ENCODE data around the gene JAK2. TPM values are rescaled to one million over a fixed set of nuclear protein-coding genes. Genes with fewer than 3 reads are reported as not detected.

Gene JAK2
- total and polyA plus RNA-seq, 7 donors, result 2.2 to 32.3 (median 9.0) TPM

GRCh38 chr9:4946937-4947336 is 38.1 kb upstream of the JAK2 start:
- 53 to 67% (median 63%) methylated on average over 1 of the region's 1 CpG for WGBS, 3 donors
- H3K9me3 ChIP-seq, result no peaks in the 10 kb centered on the region
- no peak overlapping the region for H3K4me3 ChIP-seq
- intact Hi-C loops (cut with DNase I), result no loop called here
- H3K27ac ChIP-seq, result no peak overlapping the region
- H3K27me3 ChIP-seq (ENCODE audit: insufficient read depth in 3 of 3, low read length in 2 of 3), result no peaks in the 10 kb centered on the region
- ATAC-seq (no peak), DNase-seq (no peak)
- no peak for TF ChIP-seq CTCF (IDR thresholded peaks at IDR 0.05)
- H3K36me3 ChIP-seq (ENCODE audit: insufficient read depth in 1 of 2, low read depth in 1 of 2), result no peaks in the 10 kb centered on the region
- peaks cover 19% of the 10 kb centered on the region for H3K4me1 ChIP-seq

DNA sequence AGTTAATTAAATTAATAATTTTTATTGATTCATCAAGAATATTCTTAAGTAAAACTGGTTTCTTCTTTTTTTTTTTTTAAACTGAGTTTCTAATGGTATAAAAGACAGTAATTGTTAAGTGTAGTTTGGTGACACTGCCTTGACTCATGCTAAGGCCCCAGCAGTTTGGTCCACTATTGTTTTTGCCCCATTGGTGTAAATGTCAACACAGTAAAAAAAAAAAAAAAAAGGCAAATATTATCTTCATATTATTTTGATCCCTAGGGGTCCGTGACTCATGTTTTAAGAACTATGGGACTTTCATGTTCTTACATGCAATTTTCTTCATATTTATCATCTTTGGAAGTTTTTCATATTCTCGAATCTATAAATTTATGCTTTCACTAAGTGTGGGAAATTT is 29.2 kb upstream of the JAK2 start:
- Histone ChIP-seq H3K9me3 (no peaks in the 10 kb centered on the region), H3K36me3 (ENCODE audit: insufficient read depth in 1 of 2, low read depth in 1 of 2) (no peaks in the 10 kb centered on the region), H3K27me3 (ENCODE audit: insufficient read depth in 3 of 3, low read length in 2 of 3) (no peaks in the 10 kb centered on the region), H3K4me3 (no peak overlapping the region), H3K4me1 (no peaks in the 10 kb centered on the region), H3K27ac (no peak overlapping the region)
- 87 to 92% (median 91%) methylated on average over 2 of the region's 2 CpGs for WGBS, 3 donors
- no peak for TF ChIP-seq CTCF (IDR thresholded peaks at IDR 0.05)
- DNase-seq, result no peak
- intact Hi-C loops (cut with DNase I), result no loop called here
- ATAC-seq, result no peak

DNA sequence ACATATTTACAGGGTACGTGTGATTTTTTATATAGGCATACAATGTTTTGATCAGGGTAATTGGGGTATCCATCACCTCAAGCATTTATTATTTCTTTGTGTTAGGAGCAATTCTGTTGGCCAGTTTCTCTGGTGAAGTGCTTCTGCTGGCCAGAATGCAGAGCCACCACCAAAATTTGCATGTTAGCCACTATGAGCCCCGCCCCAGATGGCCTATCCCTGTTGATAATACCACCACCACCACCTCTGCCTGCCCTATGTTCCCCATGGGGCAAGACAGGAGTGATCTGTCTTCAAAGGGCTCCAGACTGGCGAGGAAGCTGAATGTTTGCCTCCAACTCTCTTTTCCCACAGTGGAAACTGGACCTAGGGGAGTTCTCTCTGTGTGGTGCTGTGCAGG is 26.0 kb upstream of the JAK2 start:
- Histone ChIP-seq H3K27me3 (ENCODE audit: insufficient read depth in 3 of 3, low read length in 2 of 3) (no peaks in the 10 kb centered on the region), H3K4me3 (no peak overlapping the region), H3K4me1 (peaks cover 3% of the 10 kb centered on the region), H3K9me3 (no peaks in the 10 kb centered on the region), H3K27ac (no peak overlapping the region), H3K36me3 (ENCODE audit: insufficient read depth in 1 of 2, low read depth in 1 of 2) (no peaks in the 10 kb centered on the region)
- no peak for ATAC-seq
- no peak for TF ChIP-seq CTCF (IDR thresholded peaks at IDR 0.05)
- DNase-seq, result no peak
- WGBS, 3 donors, result 86 to 92% (median 87%) methylated on average over 3 of the region's 3 CpGs
- intact Hi-C loops (cut with DNase I), result no loop called here

DNA sequence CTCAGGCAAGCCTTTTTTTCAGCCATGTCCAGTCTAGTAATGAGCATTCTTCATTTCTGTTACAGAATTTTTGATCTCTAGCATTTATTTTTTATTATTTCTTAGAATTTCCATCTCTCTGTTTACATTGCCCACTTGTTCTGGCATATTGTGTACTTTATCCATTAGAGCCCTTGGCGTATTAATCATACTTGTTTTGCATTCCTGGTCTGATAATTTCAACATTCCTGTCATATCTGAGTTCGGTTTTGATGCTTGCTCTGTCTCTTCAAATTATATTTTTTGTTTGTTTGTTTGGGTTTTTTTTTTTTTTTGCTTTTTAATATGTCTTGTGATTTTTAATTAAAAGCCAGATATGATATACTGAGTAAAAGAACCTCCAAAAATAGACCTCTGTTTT is 23.0 kb upstream of the JAK2 start:
- peaks cover 15% of the 10 kb centered on the region for H3K4me1 ChIP-seq
- ATAC-seq (no peak), DNase-seq (no peak)
- no peak overlapping the region for H3K4me3 ChIP-seq
- TF ChIP-seq CTCF (IDR thresholded peaks at IDR 0.05), result no peak
- intact Hi-C loops (cut with DNase I), result no loop called here
- H3K27ac ChIP-seq, result no peak overlapping the region
- no peaks in the 10 kb centered on the region for H3K9me3 ChIP-seq
- H3K36me3 ChIP-seq (ENCODE audit: insufficient read depth in 1 of 2, low read depth in 1 of 2), result no peaks in the 10 kb centered on the region
- no peaks in the 10 kb centered on the region for H3K27me3 ChIP-seq (ENCODE audit: insufficient read depth in 3 of 3, low read length in 2 of 3)
- WGBS, 3 donors, result 70 to 89% (median 74%) methylated on average over 2 of the region's 2 CpGs

- H3K4me3 ChIP-seq, result no peak overlapping the region
- peak; percentile 48 to 92 (median 80) for ATAC-seq
- DNase-seq, result no peak
- H3K27me3 ChIP-seq (ENCODE audit: insufficient read depth in 3 of 3, low read length in 2 of 3), result no peaks in the 10 kb centered on the region
- intact Hi-C loops (cut with DNase I), result no loop called here
- no peaks in the 10 kb centered on the region for H3K9me3 ChIP-seq
- H3K36me3 ChIP-seq (ENCODE audit: insufficient read depth in 1 of 2, low read depth in 1 of 2), result no peaks in the 10 kb centered on the region
- H3K27ac ChIP-seq, result peak overlapping the region; percentile 21
- peaks cover 24% of the 10 kb centered on the region for H3K4me1 ChIP-seq
- TF ChIP-seq CTCF (IDR thresholded peaks at IDR 0.05), result no peak
Measured at GRCh38 chr9:4964540-4964939, 20.5 kb upstream of the JAK2 start.
